ENCODE data around the gene PRR14.
"Not testable (repeated sequence)": the region's sequence is repeated elsewhere in the genome, so short reads cannot be mapped to it uniquely, and the experiment has no call there.

PRR14 gene

GRCh38 chr16:30636599-30636998 is 14.2 kb upstream of the PRR14 start:
- H3K27me3 ChIP-seq = no peaks in the 10 kb centered on the region
- no peak for DNase-seq
- no peak overlapping the region for H3K4me3 ChIP-seq
- no peak overlapping the region for H3K27ac ChIP-seq
- H3K4me1 ChIP-seq = peaks cover 0 to 21% (median 12%) of the 10 kb centered on the region in 4 donors
- no peak for TF ChIP-seq CTCF (IDR thresholded peaks at IDR 0.05)
- H3K9me3 ChIP-seq = no peaks in the 10 kb centered on the region
- intact Hi-C loops (cut with DNase I; ENCODE audit: low total_unique reads) = loop anchor here (10.0 kb wide), 1 partner anchor 62 kb away; the partner anchor contains the start of gene ZNF688
- H3K36me3 ChIP-seq = no peaks in the 10 kb centered on the region

GRCh38 chr16:30637139-30637538 is 13.6 kb upstream of the PRR14 start:
- not testable (repeated sequence) for H3K27ac ChIP-seq, H3K4me3 ChIP-seq, H3K36me3 ChIP-seq, DNase-seq, H3K27me3 ChIP-seq, H3K9me3 ChIP-seq
- peaks cover 0 to 21% (median 12%) of the 10 kb centered on the region in 4 donors for H3K4me1 ChIP-seq
- intact Hi-C loops (cut with DNase I; ENCODE audit: low total_unique reads) = loop anchor here (10.0 kb wide), 1 partner anchor 62 kb away; the partner anchor contains the start of gene ZNF688

GRCh38 chr16:30637944-30638343 is 12.8 kb upstream of the PRR14 start:
- H3K36me3 ChIP-seq = no peaks in the 10 kb centered on the region
- H3K27me3 ChIP-seq = no peaks in the 10 kb centered on the region
- DNase-seq = no peak
- no peak overlapping the region for H3K27ac ChIP-seq
- intact Hi-C loops (cut with DNase I; ENCODE audit: low total_unique reads) = loop anchor here (10.0 kb wide), 1 partner anchor 63 kb away; the partner anchor contains the start of gene ZNF688
- no peak for TF ChIP-seq CTCF (IDR thresholded peaks at IDR 0.05)
- no peak overlapping the region for H3K4me3 ChIP-seq
- H3K4me1 ChIP-seq = peaks cover 0 to 21% (median 12%) of the 10 kb centered on the region in 4 donors
- no peaks in the 10 kb centered on the region for H3K9me3 ChIP-seq

- H3K27ac ChIP-seq = no peak overlapping the region
- intact Hi-C loops (cut with DNase I; ENCODE audit: low total_unique reads) = no loop called here
- DNase-seq = no peak
These were observed 9.3 kb upstream of the PRR14 start for GRCh38 chr16:30641378-30641982.

GRCh38 chr16:30644334-30644830 is 6.4 kb upstream of the PRR14 start:
- TF ChIP-seq CTCF (IDR thresholded peaks at IDR 0.05) = no peak

More at GRCh38 chr16:30641378-30641982, 9.3 kb upstream of the PRR14 start:
- Histone ChIP-seq H3K9me3 (no peaks in the 10 kb centered on the region), H3K4me3 (no peak overlapping the region), H3K36me3 (no peaks in the 10 kb centered on the region), H3K4me1 (no peaks in the 10 kb centered on the region), H3K27me3 (no peaks in the 10 kb centered on the region)
- no peak for TF ChIP-seq CTCF (IDR thresholded peaks at IDR 0.05)

GRCh38 chr16:30645727-30646126 is 5.0 kb upstream of the PRR14 start:
- Histone ChIP-seq H3K9me3 (no peaks in the 10 kb centered on the region), H3K36me3 (no peaks in the 10 kb centered on the region), H3K4me3 (no peak overlapping the region), H3K27ac (no peak overlapping the region), H3K4me1 (peaks cover 0 to 8% (median 0%) of the 10 kb centered on the region in 4 donors), H3K27me3 (no peaks in the 10 kb centered on the region)
- intact Hi-C loops (cut with DNase I; ENCODE audit: low total_unique reads) = no loop called here
- TF ChIP-seq CTCF (IDR thresholded peaks at IDR 0.05) = no peak
- no peak for DNase-seq

More at GRCh38 chr16:30644334-30644830, 6.4 kb upstream of the PRR14 start:
- H3K27me3 ChIP-seq = no peaks in the 10 kb centered on the region
- no peak overlapping the region for H3K4me3 ChIP-seq
- no peaks in the 10 kb centered on the region for H3K36me3 ChIP-seq
- intact Hi-C loops (cut with DNase I; ENCODE audit: low total_unique reads) = no loop called here
- no peak overlapping the region for H3K27ac ChIP-seq
- H3K4me1 ChIP-seq = peaks cover 0 to 1% (median 0%) of the 10 kb centered on the region in 4 donors
- no peaks in the 10 kb centered on the region for H3K9me3 ChIP-seq
- DNase-seq = no peak
